GM12801 (cell line): ENCODE data around the gene CADM3.

Experiments
- CTCF ChIP-seq: IDR thresholded peaks from one replicate; pipeline ENCODE4 v1.5.1; 2011; ENCODE audit warnings: control low read depth; ENCODE audit not compliant: insufficient read length; ENCODE audit errors: extremely low read depth

The CADM3 gene

GRCh38 chr1:159208175-159208825 is 36.9 kb downstream of the CADM3 start:
- no peak for TF ChIP-seq CTCF

- no peak for TF ChIP-seq CTCF
Observed at GRCh38 chr1:159209061-159209460, 37.6 kb downstream of the CADM3 start.

GRCh38 chr1:159211331-159212136 is 40.1 kb downstream of the CADM3 start:
- TF ChIP-seq CTCF: no peak

- no peak for TF ChIP-seq CTCF
Observed at GRCh38 chr1:159212596-159212995, 41.2 kb downstream of the CADM3 start.

GRCh38 chr1:159214149-159214760 is 42.8 kb downstream of the CADM3 start:
- peak; percentile 73 for TF ChIP-seq CTCF

GRCh38 chr1:159218649-159219636 is 47.5 kb downstream of the CADM3 start:
- no peak for TF ChIP-seq CTCF
